HepG2 (cell line): ENCODE data around the gene NBL1. TPM values are rescaled to one million over a fixed set of nuclear protein-coding genes. Genes with fewer than 3 reads are reported as not detected.
A peak's percentile ranks its signal among the peaks of the same experiment; 100 is the strongest.

Experiments
- AFF4 ChIP-seq: sonication (generic); formaldehyde crosslinking; IDR thresholded peaks from 2 replicates; pipeline ENCODE4 v1.4.0; 2020; ENCODE audit warnings: missing genetic modification reagents
- BCLAF1 ChIP-seq: fragments of 450-650 bp; IDR thresholded peaks from 2 replicates; pipeline ENCODE4 v1.6.1; 2017; ENCODE audit warnings: mild to moderate bottlenecking
- CREB1 ChIP-seq, 2 experiments: fragments of 450-650 bp in 1 of 2; IDR thresholded peaks; 2 replicates each; pipeline ENCODE4 v1.6.1; 2016 to 2017; ENCODE audit warnings: control low read depth in 1 of 2, mild to moderate bottlenecking in 1 of 2, missing compliant biosample characterization in 1 of 2, missing genetic modification characterization in 1 of 2
- CREBL2 ChIP-seq: sonication (generic); formaldehyde crosslinking; IDR thresholded peaks from 2 replicates; pipeline ENCODE4 v1.8.1; 2023; ENCODE audit warnings: missing genetic modification reagents, mild to moderate bottlenecking, borderline replicate concordance
- CSRNP1 ChIP-seq: sonication (generic); formaldehyde crosslinking; IDR thresholded peaks from 2 replicates; pipeline ENCODE4 v1.8.1; 2023; ENCODE audit warnings: mild to moderate bottlenecking, missing genetic modification reagents
- HOXD1 ChIP-seq: sonication (generic); formaldehyde crosslinking; IDR thresholded peaks from 2 replicates; pipeline ENCODE4 v1.5.0; 2020; ENCODE audit warnings: missing genetic modification reagents
- IKZF1 ChIP-seq: fragments of 450-650 bp; IDR thresholded peaks from 2 replicates; pipeline ENCODE4 v1.7.1; 2016
- NFE2L1 ChIP-seq: sonication (generic); formaldehyde crosslinking; IDR thresholded peaks from 2 replicates; pipeline ENCODE4 v1.4.0; 2020; ENCODE audit warnings: missing genetic modification reagents, mild to moderate bottlenecking, borderline replicate concordance
- NR1H2 ChIP-seq: sonication (generic); formaldehyde crosslinking; IDR thresholded peaks from 2 replicates; pipeline ENCODE4 v1.8.1; 2022; ENCODE audit warnings: low read depth, missing genetic modification reagents, borderline replicate concordance
- POGZ ChIP-seq: sonication (generic); formaldehyde crosslinking; IDR thresholded peaks from 2 replicates; pipeline ENCODE4 v1.4.0; 2020; ENCODE audit warnings: mild to moderate bottlenecking, missing genetic modification reagents
- SP1 ChIP-seq, 2 experiments: fragments of 450-650 bp in 1 of 2; sonication (generic) in 1 of 2; formaldehyde crosslinking in 1 of 2; IDR thresholded peaks; 2 replicates each; pipeline versions ENCODE4 v1.4.0 to v1.6.1; 2016 to 2020; ENCODE audit warnings: missing genetic modification reagents in 1 of 2
- TCF7 ChIP-seq: sonication (generic); IDR thresholded peaks from 2 replicates; pipeline ENCODE4 v1.6.1; 2016; ENCODE audit warnings: antibody characterized with exemption, low read depth
- ZKSCAN5 ChIP-seq: sonication (generic); formaldehyde crosslinking; IDR thresholded peaks from 2 replicates; pipeline ENCODE4 v1.5.1; 2020; ENCODE audit warnings: mild to moderate bottlenecking, missing genetic modification reagents
- ZNF367 ChIP-seq: sonication (generic); formaldehyde crosslinking; IDR thresholded peaks from 2 replicates; pipeline ENCODE4 v1.4.0; 2020; ENCODE audit warnings: missing genetic modification reagents, borderline replicate concordance
- ZNF629 ChIP-seq: sonication (generic); formaldehyde crosslinking; conservative IDR thresholded peaks from 2 replicates; pipeline ENCODE4 v1.5.0; 2020; ENCODE audit warnings: missing genetic modification reagents
- ZNF800 ChIP-seq: sonication (generic); formaldehyde crosslinking; IDR thresholded peaks from 2 replicates; pipeline ENCODE4 v1.4.0; 2020; ENCODE audit warnings: missing genetic modification reagents
- ZNF883 ChIP-seq: sonication (generic); formaldehyde crosslinking; IDR thresholded peaks from 2 replicates; pipeline ENCODE4 v1.5.1; 2020; ENCODE audit warnings: mild to moderate bottlenecking, missing genetic modification reagents; ENCODE audit errors: not compliant biosample characterization
- ZSCAN9 ChIP-seq: IDR thresholded peaks from 2 replicates; pipeline ENCODE4 v1.6.1; 2016; ENCODE audit warnings: borderline replicate concordance
- polyA plus RNA-seq, 8 experiments: library from polyadenylated mRNA; depleted of rRNA in 3 of 8; stranded (reverse) in 7 of 8; unstranded in 1 of 8; fragments of >200 nt; fragmentation: Illumina TruSeq in 4 of 8; extraction: Trizol in 4 of 8; gene quantifications; 2 replicates each; pipeline versions ENCODE4 v1.2.1 to v1.2.3, GENCODE V29; 2011 to 2016; ENCODE audit warnings: low read depth in 4 of 8, missing spikeins in 1 of 8, mixed read lengths in 1 of 8; ENCODE audit not compliant: insufficient read depth in 1 of 8
- total RNA-seq, 5 experiments: library from RNA; depleted of rRNA; stranded (reverse); fragments of >200 nt; fragmentation: Illumina TruSeq; extraction: Trizol; gene quantifications; 2 replicates each; pipeline ENCODE4 v1.2.3, GENCODE V29; 2016; ENCODE audit warnings: low read depth in 1 of 5

The NBL1 gene
- total and polyA plus RNA-seq, 2 of the 13 experiments (the other 11 are each of a cell fraction or from before 2014, with no cell fraction given) = 2.7 to 13.8 TPM

- TF ChIP-seq AFF4 (CRISPR knock-in tag) (no peak), TCF7 (no peak), ZNF367 (no peak), CREBL2 (no peak), NFE2L1 (no peak), IKZF1 (no peak), ZNF800 (CRISPR knock-in tag) (no peak), ZSCAN9 (CRISPR knock-in tag) (0 out of 2 replicates have a peak, but pooled peaks have one; percentile 23), ZNF629 (CRISPR knock-in tag) (0 out of 2 replicates have a peak, but pooled peaks have one; percentile 12), ZKSCAN5 (CRISPR knock-in tag) (no peak), HOXD1 (CRISPR knock-in tag) (0 out of 2 replicates have a peak, but pooled peaks have one; percentile 27), POGZ (peak; percentile 68; the same call in 1 of the 2 replicates), ZNF883 (CRISPR knock-in tag) (no peak), CREB1 (IDR thresholded peaks at IDR 0.05) (peak; percentile 83), CREB1 (CRISPR knock-in tag; IDR thresholded peaks at IDR 0.05) (peak; percentile 67), NR1H2 (CRISPR knock-in tag) (no peak), CSRNP1 (CRISPR knock-in tag) (peak; percentile 66; the same call in 1 of the 2 replicates), BCLAF1 (no peak), SP1 (IDR thresholded peaks at IDR 0.05) (peak; percentile 90), SP1 (CRISPR knock-in tag; IDR thresholded peaks at IDR 0.05) (no peak)
Observed at GRCh38 chr1:19596714-19597495, 47.2 kb upstream of the NBL1 start (continued).
